Renal pelvis (tissue), 12 donors: ENCODE measurements around the gene IPO5. TPM values are rescaled to one million over a fixed set of nuclear protein-coding genes. Genes with fewer than 3 reads are reported as not detected.

ENCODE experiments used
- DNase-seq: peaks from one replicate; pipeline ENCODE4 v3.0.0-alpha.2; 2013
- long read RNA-seq, 16 experiments: transcript quantifications; one replicate each; lab custom pipeline, GENCODE V29; 2026
- polyA plus RNA-seq, 3 donors: library from polyadenylated mRNA; unstranded; fragments of 120-200 nt; gene quantifications; one replicate each; pipeline ENCODE4 v1.2.1, GENCODE V29; 2013; ENCODE audit not compliant: insufficient read length in 3 of 3

IPO5 gene
- polyA plus RNA-seq: 100 to 1,000 TPM; 166 to 182 (median 170) TPM
- long read RNA-seq, donor 1, transcript IPO5-222 (26 exons, 3,419 nt): major isoform, 15 of 27 reads
- long read RNA-seq, donor 1, partial matches to known transcripts: 12 of 27 reads
- long read RNA-seq, donor 1, other reads (novel, unspliced or antisense): 0 of 27 reads
- long read RNA-seq, donor 2, transcript IPO5-222 (26 exons, 3,419 nt): major isoform, 25 of 69 reads
- long read RNA-seq, donor 2, partial matches to known transcripts: 43 of 69 reads
- long read RNA-seq, donor 2, other reads (novel, unspliced or antisense): 0 of 69 reads
- long read RNA-seq, donor 3, transcript IPO5-222 (26 exons, 3,419 nt): major isoform, 14 of 33 reads
- long read RNA-seq, donor 3, partial matches to known transcripts: 18 of 33 reads
- long read RNA-seq, donor 3, other reads (novel, unspliced or antisense): 0 of 33 reads
- long read RNA-seq, donor 4, transcript IPO5-222 (26 exons, 3,419 nt): major isoform, 11 of 26 reads
- long read RNA-seq, donor 4, partial matches to known transcripts: 14 of 26 reads
- long read RNA-seq, donor 4, other reads (novel, unspliced or antisense): 0 of 26 reads
- long read RNA-seq, donor 5, transcript IPO5-222 (26 exons, 3,419 nt): major isoform, 8 of 14 reads
- long read RNA-seq, donor 5, partial matches to known transcripts: 6 of 14 reads
- long read RNA-seq, donor 5, other reads (novel, unspliced or antisense): 0 of 14 reads
- long read RNA-seq, donor 6, transcript IPO5-222 (26 exons, 3,419 nt): major isoform, 10 of 66 reads
- long read RNA-seq, donor 6, partial matches to known transcripts: 55 of 66 reads
- long read RNA-seq, donor 6, other reads (novel, unspliced or antisense): 0 of 66 reads
- long read RNA-seq, donor 7, transcript IPO5-222 (26 exons, 3,419 nt): major isoform, 14 of 75 reads
- long read RNA-seq, donor 7, partial matches to known transcripts: 57 of 75 reads
- long read RNA-seq, donor 7, other reads (novel, unspliced or antisense): 0 of 75 reads
- long read RNA-seq, donor 8, transcript IPO5-222 (26 exons, 3,419 nt): major isoform, 6 of 22 reads
- long read RNA-seq, donor 8, partial matches to known transcripts: 16 of 22 reads
- long read RNA-seq, donor 8, other reads (novel, unspliced or antisense): 0 of 22 reads
- long read RNA-seq, donor 9, transcript IPO5-222 (26 exons, 3,419 nt): major isoform, 23 of 83 reads
- long read RNA-seq, donor 9, partial matches to known transcripts: 58 of 83 reads
- long read RNA-seq, donor 9, other reads (novel, unspliced or antisense): 0 of 83 reads
- long read RNA-seq, donor 10, transcript IPO5-222 (26 exons, 3,419 nt): major isoform, 6 of 42 reads
- long read RNA-seq, donor 10, partial matches to known transcripts: 36 of 42 reads
- long read RNA-seq, donor 10, other reads (novel, unspliced or antisense): 0 of 42 reads
- long read RNA-seq, donor 11, transcript IPO5-222 (26 exons, 3,419 nt): major isoform, 7 of 18 reads
- long read RNA-seq, donor 11, partial matches to known transcripts: 9 of 18 reads
- long read RNA-seq, donor 11, other reads (novel, unspliced or antisense): 0 of 18 reads
- long read RNA-seq, donor 12, transcript IPO5-222 (26 exons, 3,419 nt): major isoform, 18 of 65 reads
- long read RNA-seq, donor 12, partial matches to known transcripts: 47 of 65 reads
- long read RNA-seq, donor 12, other reads (novel, unspliced or antisense): 0 of 65 reads
- long read RNA-seq, donor 13, partial matches to known transcripts: 11 of 12 reads
- long read RNA-seq, donor 13, other reads (novel, unspliced or antisense): 0 of 12 reads
- long read RNA-seq, donor 14: 0 reads
- long read RNA-seq, donor 15: 0 reads
- long read RNA-seq, donor 16, transcript IPO5-222 (26 exons, 3,419 nt): major isoform, 13 of 83 reads
- long read RNA-seq, donor 16, partial matches to known transcripts: 69 of 83 reads
- long read RNA-seq, donor 16, other reads (novel, unspliced or antisense): 0 of 83 reads

DNA sequence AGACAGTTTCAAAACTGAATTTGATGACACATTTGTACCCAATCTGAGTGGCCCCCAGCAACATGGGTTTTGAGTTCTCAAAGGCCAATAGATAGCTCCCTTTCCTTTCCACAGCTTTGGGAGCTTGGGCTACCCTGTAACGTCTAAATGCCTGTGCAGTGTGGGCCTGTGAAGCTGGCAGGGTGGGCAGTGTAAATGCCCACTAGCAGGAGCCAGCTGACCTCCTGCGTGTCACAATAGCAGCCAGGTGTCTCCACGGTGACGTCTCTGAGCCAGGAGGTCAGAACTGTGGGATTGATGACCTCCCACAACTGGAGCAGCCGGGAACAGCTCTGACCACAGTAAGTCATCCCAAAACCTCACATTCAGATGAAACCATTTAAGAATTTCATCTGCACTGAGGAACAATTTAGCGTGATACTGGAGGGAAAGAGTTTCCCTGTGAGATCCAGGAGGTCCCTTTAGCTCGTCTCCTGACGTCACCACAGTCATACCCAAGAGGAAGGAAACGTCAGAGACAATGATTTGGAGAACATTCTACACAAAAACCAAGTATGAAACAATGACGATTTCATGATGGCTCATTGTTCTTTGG lies at the start of gene IPO5:
Gene IPO5 (plus strand): TSS at position 300 of the 595 bp plus-strand sequence. CDS start 23,022 bp downstream, outside the sequence.
- DNase-seq: no peak

DNA sequence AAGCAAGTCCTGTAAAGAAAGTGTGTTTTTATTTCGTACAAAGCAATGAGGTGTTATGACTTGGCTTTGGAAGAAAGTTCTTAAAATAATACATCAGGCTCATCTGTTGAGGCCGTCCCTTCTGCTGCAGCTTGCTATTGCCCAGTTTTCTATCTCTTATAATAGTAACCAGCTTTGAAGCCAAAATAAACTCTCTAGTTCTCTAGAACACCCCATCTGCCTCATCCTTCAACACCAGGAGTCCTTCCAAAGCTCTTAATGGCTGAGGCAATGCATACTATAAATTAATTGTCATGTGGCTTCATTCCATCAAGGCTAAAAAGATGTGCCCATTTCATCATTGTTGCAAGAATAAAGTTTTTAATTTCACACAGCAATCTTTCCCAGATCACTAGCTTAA lies 49.4 kb upstream of the IPO5 start:
- no peak for DNase-seq

DNA sequence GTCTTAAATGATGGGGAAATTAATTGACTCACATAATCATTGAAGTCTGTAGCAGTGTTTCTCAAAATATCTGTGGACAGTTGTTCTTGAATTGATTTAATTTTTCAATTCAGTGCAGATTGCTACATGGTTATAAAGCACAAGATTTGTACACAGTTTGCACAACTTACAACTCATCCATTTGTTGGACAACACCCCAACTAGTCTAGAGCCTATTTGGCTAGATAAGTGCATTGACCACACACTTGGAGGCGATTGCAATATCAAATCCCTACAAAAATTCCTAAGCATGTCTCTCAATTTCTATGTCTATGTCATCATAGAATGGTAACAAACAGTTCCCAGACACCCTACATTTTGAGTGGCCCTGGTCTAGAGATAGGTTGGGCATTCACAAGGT lies 48.0 kb upstream of the IPO5 start:
- no peak for DNase-seq

DNA sequence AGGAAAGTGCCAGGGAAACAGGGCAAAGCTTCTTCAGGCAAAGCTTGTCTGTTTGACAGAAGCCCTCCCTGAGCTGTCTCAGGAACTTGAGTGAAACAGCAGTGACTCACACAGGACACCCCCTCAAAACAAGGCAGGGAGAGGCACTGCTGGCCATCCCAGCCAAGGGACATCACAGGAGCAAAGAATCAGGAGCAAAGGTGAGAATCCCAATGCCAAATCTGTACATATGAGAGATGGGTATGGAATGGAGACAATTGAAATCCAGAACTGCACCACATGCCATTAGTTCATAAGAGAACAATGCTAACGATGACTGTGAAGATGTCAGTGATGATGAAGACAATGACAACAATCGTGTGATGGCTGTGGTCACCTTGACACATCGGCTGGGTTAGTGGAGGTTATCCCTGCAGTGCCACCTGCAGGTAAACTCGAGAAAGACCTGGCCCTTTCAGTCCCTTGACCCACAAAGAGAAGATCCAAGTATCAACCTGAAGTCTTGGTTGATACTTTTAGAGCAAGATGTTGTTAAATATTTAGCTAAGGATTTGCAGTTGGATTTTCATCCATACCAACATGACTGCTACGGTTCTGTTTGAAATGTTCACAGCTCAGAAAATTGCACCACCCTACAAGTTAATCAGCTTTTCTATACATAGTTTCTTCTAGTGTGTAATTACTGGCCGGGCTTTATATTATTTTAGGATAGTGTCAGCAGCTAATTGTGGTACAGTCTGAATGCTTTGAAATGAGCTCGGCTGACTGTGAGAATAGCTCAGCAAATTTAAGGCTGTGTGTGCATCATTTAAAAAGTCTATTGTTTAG lies 42.0 kb upstream of the IPO5 start:
- no peak for DNase-seq

DNA sequence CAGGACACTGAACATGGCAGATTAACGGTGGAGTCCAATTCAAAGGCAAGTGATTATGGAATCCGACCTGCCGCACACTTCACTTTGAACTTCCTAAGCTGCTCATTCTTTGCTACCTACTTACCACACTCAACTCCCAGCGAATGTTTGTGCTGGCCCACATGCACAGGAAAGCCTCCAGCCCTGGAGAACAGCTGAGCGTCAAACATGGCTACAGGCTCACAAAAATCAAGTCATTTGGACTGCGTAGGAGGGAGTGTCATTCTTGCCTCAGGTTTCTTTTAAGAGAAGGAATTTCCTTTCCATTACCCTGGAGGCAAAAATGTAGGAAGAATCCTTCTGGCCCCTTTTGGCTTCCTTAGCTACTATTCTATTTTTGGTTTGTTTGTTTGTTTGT lies 41.3 kb upstream of the IPO5 start:
- no peak for DNase-seq

DNA sequence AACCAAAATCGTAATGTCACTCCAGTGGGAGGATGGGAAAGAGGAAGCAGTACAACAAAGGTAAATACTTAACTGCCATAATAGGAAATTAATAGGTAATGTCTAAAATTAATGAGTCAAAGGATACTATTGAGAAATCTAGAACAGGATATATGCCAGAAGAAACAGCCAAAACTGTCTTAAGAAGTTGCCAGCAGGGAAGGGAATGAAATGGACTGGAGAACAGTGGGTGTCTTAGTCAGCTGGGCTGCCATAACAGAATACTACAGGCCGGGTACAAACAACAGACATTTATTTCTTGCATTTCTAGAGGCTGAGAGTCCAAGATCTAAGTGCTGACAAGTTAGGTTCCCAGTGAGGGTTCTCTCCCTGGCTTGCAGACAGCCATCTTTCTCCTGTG lies 40.3 kb upstream of the IPO5 start:
- no peak for DNase-seq

DNA sequence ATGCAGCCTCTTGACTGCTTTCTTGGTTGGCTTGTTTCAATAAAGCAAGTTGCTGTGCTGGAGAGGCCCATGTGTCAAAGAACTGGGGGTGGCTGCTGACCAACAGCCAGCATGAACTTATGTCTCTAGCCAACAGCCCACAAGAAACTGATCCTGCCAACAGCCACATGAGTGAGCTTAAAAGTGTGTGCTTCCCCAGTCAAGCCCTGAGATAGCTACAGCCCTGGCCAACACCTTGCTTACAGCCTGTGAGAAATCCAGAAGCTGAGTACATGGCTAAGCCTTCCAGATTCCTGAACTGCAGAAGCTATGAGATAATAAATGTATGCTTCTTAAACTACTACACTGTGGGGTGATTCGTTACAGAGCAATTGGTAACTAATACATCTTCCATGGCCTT lies 38.9 kb upstream of the IPO5 start:
- no peak for DNase-seq

DNA sequence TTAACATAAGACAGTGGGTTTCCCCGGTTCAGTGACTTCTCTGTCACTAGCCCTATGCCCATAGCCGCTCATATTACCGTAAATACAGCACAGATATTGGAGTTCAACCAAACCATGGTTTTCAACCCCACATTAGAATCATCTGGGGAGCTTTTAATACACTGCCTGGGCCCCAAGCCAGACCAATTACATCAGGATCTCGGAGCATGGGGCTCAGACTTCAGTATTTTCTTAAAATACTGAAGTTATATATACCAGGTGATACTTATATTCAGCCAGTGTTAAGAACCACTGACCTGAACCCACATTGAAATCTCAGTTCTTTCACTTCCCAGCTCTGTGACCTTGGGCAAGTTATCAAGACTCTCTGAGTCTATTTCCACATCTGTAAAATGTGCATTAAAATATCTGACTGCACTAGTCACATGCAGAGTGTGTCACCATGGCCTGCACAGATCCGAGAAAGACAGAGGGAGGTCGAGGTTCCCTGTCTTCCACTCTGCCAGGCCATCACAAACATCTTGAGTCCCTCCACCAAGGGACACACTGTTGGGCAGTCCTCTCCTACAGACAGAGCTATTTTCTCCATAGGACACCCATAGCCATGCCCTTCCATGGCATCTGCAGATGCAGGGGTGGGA lies 32.2 kb upstream of the IPO5 start:
- no peak for DNase-seq

- DNase-seq: no peak
Observed at GRCh38 chr13:97928301-97928700, 25.2 kb upstream of the IPO5 start.

DNA sequence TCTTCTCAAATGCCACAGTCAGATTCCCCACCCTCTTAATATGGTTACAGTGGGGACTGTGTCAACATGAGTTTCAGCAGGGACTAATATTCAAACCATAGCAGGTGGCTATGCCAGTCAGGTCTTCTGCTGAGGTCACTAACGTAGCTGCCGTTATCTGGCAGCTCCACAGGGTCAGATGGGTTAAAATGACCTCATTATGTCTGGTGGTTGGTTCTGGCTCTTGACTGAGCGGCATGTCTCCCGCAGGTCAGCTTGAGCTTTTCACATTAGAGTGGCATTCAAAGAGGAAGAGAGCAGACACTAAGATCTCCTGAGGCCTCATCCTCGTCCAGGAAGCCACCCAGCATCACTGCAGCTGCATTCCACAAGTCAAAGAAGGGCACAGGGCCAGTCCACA lies 21.4 kb upstream of the IPO5 start:
- DNase-seq: no peak

DNA sequence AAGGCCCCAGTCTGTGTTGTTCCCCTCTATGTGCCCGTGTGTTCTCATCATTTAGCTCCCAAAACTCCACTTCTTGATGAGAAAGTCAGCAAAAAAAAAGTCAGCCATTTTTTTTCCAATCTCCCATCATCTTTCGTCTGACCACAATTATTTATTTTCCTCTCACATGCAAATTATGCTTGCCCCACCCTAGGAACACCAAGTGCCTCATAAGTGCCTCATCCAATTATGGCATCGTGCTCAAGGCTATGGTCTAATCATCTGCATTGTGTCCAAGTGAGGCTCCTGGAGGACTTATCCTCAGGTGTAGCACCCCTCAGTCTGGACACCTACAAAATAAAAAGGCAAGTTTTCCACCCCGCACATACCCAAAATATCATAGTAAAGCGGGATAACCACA lies 20.8 kb upstream of the IPO5 start:
- no peak for DNase-seq

- DNase-seq: no peak
Observed at GRCh38 chr13:97933776-97934175, 19.7 kb upstream of the IPO5 start.

DNA sequence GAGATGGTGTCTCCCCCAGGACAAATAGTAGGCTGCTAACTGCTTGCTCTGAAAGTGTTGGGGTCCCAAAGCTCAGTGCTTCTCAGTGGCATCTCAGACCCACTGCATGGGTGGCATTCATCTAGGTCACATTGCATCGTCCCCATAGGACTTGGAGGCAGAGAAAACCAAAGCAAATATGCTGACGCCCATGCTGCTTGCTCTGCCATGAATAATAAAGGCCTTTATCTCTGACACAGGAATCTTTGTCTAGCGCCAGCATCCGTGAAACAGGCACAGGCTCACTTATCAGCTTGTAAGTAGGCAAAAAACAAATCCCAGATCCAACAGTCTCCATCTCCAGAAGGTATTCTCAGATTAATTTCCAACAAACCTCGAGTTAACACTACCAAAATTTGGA lies 18.9 kb upstream of the IPO5 start:
- no peak for DNase-seq

DNA sequence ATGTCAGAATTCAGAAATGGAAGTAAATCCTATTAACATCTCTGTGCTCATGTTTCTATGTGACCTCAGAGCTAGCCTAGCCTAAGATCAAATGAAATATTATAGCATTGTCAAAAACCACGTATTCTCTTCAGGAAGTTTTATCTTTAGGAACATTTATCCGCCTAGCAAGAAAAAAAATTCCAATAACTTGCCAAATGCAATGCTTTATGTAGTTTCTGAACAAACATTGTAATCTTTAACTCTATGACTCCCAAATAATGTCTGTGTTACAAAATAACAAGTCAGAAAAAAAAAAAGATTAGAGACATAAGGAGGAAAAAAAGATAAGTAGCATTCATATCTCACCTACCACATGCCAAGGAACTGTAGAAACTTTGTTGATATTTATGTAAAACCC lies 18.4 kb upstream of the IPO5 start:
- DNase-seq: no peak

- no peak for DNase-seq
Observed at GRCh38 chr13:97936036-97936435, 17.4 kb upstream of the IPO5 start.

DNA sequence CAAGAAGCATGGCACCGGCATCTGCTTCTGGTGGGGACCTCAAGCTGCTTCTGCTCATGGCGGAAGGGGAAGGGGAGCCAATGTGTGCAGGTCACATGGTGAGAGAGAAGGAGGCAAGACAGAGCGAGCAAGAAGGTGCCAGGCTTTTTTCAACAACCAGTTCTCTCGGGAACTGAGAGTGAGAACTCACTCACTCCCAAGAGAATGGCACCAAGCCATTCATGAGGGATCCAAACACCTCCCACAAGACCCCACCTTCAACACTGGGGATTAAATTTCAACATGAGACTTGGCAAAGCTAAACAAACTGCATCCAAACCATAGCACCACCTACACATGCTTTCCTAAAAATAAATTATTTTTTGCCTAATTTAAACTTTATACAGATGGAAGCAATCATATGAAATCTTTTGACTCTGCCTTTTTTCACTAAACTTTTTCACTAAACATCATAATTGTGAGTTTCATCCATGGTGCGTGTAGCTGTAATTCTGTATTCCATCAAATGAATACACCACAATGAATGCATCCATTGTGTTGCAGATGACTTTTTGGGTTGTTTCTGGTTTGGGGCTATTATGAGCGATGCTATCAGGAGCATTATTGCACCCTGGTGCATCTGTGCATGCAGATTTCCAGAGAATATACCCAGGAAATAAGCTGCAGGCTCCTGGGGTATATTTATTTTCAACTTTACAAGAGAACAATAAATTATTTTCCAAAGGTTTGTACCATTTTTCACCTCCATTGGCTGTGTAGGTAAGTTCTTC lies 14.6 kb upstream of the IPO5 start:
- DNase-seq: no peak

DNA sequence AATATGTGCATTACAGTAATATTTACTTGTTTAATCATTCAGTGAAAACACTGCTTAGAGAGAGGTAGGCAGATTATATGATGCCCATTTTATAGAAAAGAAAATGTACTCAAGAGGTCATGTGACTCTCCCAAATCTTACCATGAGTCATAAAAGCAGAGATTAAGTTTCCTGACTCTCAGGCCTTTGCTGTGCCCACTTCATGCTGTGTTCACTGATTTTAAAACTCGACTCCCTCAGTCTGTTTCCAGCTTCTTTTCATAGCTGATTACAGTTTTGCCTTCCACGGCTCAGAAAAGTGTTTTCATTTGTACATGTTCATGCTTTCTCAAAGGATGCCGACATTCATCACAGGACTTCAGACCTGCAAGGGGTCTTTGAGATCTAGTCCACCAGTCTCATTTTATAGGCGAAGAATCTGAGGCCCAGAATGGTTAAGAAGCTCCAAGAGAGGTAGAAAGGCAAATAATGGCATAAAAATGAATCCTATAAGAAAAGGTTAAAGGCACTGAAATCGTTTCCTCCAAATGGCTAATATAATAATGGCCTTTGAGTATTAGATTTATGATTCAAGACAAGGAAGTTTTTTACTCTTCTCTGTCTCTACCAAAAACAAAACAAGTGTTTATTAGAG lies 9.0 kb upstream of the IPO5 start:
- no peak for DNase-seq
